Dermis microvascular lymphatic vessel endothelial cell (primary cell): Measurements from ENCODE around the gene ARMC10. TPM values are rescaled to one million over a fixed set of nuclear protein-coding genes. Genes with fewer than 3 reads are reported as not detected.
"Not testable (repeated sequence)": the region's sequence is repeated elsewhere in the genome, so short reads cannot be mapped to it uniquely, and the experiment has no call there.

Experiments
- DNase-seq, 2 donors: peaks; one replicate each; pipeline versions ENCODE4 v3.0.0 to v3.0.0-alpha.2; 2010; ENCODE audit warnings: low read depth in 2 of 2
- total RNA-seq: library from RNA; depleted of rRNA; stranded (reverse); fragments of >200 nt; gene quantifications from 2 replicates; pipeline ENCODE4 v1.2.1, GENCODE V29; 2014

ARMC10 gene
- total RNA-seq = 30.6 TPM in 2 replicates

DNA sequence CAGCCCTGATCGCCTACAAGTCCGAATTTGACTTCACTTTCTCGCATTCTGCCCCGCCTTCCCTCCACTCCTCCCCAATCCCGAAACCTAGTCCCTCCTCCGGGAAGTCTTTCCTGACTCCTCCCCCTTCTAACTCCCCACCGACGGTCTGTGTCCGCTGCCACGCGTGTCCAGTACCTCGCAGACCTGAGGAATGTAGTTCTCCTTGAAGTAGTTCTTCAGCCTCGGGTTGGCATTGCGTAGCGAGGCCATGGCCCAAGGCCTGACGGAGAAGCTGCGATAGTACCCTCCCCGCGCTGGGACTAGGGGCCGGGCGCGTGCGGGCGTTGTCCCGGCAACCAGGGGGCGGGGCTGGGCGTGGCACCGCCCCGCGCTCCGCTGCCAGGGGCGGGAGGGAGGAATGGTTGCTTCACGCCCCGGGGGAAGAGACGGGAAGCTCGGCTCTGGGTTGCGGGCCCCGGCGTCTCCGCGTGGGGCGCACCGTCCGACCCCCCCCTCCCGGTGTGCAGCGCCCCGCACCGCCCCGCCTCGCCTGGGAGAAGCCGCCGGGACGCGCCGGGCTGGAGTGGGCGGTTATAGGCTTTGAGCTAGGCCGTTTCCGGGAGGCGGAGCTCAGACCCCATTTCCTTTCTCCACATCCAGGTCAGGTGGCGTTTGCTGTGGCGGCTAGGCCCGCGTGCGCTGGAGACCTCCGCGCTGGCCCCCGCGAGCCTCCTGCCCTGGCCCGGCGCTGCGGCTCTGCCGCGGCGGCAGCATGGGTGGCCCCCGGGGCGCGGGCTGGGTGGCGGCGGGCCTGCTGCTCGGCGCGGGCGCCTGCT, at the start of gene ARMC10, which contains the start of gene FBXL13:
Gene ARMC10 (plus strand): TSS at position 622 of the 818 bp plus-strand sequence. CDS start 133 bp downstream, at position 755.
Gene FBXL13 (minus strand): TSS at position 278 of the 818 bp plus-strand sequence.
- peak; percentile 73 to 91 for DNase-seq

DNA sequence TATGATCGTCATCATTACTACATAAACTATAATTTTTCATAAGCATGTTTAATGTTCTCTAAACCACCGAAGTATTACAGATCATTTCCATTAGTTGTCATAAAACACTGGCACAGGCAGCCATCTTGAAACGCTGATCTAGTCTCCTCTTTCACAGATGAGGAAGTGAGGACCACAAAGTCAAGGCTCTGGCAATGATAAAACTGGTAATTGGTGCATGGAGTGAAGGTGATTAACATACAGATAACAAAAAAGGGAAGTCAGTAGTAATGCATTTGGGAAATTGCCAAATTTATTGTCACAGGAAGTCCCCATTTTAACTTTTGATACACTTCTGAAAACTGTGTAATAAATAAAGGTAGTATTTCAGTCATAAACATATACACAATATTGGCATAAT, 49.6 kb upstream of the ARMC10 start:
- DNase-seq = no peak

DNA sequence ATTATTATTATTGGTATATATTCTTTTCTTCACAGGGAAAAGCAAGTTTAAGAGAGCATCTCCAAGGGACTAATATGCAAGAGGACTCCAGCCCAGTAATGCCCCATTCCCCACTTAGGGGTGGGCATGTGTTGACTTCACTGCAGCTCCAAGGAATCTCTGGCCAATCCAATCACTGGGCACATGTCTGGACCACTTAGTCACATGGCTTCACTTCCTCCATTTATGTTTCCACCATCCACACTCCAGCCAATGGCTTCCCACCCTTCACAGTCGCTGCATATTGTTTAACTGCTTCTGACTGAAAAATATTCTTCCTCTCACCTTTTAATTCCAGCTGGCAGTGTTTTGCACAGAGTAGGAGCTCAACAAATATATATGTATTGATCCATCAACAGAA, 43.9 kb upstream of the ARMC10 start:
- DNase-seq = no peak

DNA sequence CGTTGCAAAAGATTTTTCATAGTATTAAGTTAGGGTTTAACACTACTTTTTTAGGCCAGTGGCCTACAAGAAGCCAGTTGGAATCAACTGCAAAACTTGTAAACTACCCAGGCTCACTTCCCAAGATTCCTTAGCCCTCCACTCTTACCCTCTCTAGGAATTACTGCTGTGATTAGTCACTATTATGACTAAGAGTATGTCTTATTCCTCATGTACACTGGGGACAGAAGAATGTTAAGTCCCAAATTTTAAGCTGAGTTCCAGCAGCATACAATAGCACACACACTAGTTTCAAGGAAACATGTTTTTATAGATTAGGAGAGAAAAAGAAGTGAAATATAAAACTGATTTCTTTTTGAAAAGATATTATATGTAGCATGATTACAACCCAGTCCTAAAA, 43.2 kb upstream of the ARMC10 start:
- DNase-seq = no peak

DNA sequence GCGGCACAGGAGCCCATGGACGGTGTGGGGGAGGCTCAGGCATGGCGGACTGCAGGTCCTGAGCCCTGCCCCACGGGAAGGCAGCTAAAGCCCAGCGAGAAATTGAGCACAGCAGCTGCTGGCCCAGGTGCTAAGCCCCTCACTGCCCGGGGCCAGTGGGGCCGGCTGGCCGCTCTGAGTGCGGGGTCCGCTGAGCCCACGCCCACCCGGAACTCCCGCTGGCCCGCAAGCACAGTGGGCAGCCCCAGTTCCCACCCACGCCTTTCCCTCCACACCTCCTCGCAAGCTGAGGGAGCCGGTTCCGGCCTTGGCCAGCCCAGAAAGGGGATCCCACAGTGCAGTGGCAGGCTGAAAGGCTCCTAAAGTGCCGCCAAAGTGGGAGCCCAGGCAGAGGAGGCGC, 40.6 kb upstream of the ARMC10 start:
- not testable (repeated sequence) for DNase-seq

DNA sequence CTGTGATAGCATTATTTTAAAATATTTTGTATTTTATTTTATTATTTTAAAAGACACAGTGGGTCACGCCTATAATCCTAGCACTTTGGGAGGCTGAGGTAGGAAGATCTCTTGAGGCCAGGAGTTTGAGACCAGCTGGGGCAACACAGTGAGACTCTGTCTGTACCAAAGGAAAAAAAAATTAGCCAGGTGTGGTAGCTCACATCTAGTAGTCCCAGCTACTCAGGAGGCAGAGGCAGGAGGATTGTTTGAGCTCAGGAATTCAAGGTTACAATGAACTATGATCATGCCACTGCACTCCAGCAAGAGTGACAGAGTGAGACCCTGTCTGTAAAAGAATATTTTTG, 37.5 kb upstream of the ARMC10 start:
- DNase-seq = no peak

DNA sequence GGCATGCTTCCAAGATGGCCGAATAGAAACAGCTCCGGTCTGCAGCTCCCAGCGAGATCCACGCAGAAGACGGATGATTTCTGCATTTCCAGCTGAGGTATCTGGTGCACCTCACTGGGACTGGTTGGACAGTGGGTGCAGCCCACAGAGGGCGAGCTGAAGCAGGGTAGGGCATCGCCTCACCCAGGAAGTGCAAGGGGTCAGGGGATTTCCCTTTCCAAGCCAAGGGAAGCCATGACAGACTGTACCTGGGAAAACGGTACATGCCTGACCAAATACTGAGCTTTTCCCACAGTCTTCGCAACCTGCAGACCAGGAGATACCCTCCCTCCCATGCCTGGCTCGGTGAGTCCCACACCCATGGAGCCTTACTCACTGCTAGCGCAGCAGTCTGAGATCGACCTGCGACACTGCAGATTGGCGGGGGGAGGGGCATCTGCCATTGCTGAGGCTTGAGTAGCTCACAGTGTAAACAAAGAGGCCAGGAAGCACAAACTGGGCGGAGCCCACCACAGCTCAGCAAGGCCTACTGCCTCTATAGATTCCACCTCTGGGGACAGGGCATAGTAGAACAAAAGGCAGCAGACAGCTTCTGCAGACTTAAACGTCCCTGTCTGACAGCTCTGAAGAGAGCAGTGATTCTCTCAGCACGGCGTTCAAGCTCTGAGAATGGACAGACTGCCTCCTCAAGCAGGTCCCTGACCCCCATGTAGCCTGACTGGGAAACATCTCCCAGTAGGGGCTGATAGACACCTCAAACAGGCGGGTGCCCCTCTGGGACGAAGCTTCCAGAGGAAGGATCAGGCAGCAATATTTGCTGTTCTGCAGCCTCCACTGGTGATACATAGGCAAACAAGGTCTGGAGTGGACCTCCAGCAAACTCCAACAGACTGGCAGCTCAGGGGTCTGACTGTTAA, 36.9 kb upstream of the ARMC10 start:
- not testable (repeated sequence) for DNase-seq

DNA sequence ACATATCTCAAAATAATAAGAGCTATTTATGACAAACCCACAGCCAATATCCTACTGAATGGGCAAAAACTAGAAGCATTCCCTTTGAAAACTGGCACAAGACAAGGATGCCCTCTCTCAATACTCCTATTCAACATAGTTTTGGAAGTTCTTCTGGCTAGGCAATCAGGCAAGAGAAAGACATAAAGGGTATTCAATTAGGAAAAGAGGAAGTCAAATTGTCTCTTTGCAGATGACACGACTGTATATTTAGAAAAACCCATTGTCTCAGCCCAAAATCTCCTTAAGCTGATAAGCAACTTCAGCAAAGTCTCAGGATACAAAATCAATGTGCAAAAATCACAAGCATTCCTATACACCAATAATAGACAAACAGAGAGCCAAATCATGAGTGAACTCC, 33.1 kb upstream of the ARMC10 start:
- not testable (repeated sequence) for DNase-seq

DNA sequence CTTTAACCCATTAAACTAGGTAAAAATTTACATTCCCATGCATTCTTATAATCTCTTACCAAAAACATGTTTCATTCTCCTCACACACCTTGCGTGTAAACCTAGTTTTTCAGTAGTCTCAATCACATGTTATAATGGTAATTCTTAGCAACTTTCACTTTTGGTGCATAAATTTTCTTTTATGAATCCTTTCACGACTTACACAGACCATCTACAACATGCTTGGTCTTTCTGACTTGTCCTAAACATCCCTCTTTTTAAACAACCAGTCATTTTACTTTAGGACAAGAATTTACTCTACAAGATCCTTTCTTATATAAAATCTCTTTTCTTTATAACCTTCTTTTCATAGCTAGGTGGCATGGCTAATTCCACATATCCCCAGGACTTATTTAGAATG, 26.1 kb upstream of the ARMC10 start:
- DNase-seq = peak in 1 of 2 donors; percentile 22

DNA sequence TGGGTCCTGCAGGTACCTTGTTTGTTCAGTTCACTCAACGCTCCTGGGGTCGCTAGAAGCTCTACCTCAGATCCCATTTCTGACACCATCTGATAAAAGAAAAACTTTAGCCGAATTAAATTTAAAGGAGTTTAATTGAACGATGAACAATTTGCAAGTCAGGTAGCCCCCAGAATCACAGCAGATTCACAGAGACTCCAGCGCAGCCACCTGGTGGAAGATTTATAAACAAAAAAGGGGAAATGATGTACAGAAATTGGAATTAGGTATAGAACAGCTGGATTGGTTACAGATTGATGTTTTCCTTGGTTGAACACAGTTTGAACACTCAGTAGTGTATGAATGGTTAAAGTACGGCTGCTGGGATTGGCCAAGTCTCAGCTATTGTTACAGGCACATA, 23.4 kb upstream of the ARMC10 start:
- DNase-seq = no peak

DNA sequence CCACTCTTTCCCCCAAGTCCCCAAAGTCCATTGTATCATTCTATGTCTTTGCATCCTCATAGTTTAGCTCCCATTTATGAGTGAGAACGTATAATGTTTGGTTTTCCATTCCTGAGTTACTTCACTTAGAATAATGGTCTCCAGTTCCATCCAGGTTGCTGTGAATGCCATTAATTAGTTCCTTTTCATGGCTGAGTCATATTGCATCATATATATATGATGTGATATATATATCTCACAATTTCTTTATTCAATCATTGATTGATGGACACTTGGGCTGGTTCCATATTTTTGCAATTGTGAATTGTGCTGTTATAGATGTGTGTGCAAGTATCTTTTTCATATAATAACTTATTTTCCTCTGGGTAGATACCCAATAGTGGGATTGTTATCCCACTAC, 18.9 kb upstream of the ARMC10 start:
- not testable (repeated sequence) for DNase-seq

DNA sequence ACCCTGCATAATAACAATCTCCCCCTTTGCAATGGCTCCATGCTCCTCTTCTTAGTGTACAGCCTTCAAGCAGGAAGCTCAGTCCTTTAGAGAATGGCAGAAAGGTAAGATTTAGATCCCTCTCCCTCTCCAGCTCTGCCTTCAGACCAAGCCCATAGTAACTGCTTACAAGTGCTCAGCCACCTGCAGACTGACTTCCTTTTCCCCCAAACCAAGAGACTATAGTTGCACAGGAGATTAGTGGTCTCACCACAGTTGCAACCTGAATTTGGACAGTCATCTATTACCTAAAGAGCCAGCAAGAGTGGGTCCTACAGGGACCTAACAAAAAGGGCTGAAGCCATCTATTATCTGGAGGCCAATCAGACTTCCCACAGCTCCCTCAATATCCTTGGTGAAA, 16.8 kb upstream of the ARMC10 start:
- no peak for DNase-seq

DNA sequence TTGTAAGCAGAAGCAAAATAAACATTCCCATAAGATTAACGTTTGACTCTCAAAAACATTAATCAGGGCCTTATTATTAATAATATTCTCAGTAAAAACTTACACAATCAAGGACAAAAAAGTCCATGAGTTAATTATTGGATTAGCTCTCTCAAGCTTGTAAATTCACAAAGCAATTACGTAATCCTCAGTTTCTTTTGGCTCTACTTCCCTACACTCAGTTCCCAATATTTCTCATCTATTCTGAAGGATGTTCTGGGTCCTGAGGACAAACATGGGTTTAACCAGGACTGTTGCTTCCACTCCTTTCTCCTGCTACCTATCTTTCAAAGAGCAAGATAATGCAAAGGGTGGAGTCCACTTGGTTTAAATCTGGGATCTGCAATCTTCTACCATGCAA, 15.5 kb upstream of the ARMC10 start:
- DNase-seq = no peak

DNA sequence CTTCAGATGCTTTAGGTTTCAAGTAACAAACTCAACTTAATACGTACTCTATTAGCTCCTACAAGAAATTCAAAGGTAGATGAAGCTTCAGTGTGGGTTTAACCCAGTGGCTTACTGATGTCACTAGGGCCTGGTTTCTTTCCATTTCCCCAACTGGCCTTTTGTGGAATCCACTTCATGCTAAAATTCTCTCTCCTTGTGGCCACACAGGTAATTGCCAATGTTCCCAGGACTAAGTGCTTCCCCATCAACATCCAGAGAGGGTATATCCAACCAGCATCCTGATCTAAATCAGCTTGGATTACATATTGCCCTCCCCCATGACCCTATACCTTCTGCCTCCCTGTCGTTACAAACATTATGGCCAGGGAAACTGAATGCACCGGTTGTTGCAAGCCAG, 11.0 kb upstream of the ARMC10 start:
- DNase-seq = no peak

DNA sequence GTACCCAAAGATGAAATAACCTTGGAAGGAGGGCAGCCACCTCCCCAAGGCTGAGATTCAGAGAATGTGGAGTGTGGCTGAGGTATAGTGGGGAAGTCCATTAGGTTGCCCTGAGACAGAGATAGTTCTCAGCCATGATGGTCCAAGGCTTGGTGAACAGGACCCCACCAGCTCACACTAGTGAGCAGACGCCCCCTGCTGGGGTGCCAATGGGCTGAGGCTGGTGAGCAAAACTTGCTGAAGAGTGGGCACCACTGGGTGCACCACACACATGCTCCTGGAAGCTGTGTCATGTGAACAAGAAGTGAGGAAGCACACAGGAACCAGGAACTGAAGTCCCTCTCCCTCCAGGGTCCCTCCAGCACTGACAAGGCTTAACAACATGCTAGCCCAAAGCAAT, 9.3 kb upstream of the ARMC10 start:
- peak; percentile 17 to 63 for DNase-seq

DNA sequence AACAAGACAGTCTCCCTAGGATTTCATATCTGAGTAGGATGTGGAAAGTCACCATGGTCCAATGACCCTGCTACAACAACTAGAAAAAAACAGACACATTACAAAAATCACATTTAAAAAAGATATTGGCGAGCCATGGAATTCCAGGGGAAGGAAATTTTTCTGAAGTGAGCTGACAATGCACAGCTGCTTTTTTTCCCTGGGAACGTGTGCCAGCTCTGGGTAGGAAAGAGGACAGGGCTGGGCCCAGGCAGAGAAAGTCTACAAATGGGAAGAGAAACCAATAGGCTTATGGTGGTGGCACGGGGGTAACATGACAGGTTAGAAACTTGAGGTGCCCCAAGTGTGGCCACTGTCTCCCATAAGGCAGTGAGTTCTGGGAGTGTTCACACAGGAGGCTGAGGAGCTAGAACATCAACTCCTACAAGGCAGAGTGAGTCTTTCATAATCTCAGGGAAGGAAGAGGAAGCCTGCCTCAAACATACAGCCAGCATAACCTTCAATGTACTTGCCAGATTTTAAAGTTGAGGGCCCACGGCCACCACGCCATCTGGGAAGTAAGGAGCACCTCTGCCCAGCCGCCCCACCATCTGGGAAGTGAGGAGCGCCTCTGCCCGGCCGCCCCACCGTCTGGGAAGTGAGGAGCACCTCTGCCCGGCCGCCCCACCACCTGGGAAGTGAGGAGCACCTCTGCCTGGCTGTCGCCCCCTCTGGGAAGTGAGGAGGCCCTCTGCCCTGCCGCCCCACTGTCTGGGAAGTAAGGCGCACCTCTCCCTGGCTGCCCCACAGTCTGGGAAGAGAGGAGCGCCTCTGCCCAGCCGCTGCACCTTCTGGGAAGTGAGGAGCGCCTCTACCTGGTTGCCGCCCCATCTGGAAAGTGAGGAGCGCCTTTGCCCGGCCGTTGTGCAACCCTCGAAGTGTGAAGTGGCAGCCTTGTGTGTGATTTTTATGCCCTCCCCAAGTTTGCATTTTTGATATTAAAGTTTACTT, 6.2 kb upstream of the ARMC10 start:
- DNase-seq = no peak

DNA sequence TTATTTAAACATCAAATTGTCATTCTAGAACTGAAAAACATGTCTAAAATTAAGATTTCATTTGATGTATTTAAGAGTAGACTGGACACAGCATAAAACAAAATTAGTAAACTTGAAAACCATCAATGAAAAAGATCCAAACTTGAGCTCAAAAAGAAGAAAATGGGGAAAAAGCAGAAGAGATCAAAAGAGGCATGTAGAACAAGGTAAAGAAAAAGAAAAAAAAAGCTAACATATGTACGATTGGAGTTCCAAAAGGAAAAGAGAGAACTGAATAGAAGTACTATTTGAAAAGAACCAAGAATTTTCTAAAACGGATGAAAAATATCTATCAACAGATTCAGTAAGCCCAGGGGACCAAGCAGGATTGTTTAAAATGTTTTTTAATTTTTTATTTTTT, 3.9 kb upstream of the ARMC10 start:
- DNase-seq = no peak

DNA sequence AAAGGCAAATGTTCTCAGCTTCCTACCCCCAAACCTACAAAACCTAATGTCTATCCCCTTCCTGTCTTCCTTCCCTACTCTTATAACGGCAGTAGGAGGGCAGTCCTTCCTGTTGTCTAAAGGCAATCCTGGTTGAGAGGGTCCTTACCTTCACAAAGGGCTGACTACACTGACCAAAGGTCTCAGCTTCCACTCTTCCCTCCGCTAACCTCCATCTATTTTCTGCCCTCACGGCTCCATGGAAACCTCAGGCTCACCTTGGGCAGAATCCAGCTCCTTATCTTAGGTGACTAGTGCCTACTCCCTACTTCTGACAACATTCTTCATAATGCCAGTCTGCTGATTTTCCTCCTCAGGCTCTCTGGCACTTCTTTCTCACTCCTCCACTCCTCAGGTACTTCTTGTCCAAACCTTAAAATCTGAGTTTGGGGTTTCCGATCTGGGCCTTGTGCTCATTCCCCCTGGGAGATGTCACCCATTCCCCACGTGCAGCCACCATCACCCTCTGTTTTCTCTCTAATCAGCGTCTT, 886 bp upstream of the ARMC10 start:
- DNase-seq = no peak

DNA sequence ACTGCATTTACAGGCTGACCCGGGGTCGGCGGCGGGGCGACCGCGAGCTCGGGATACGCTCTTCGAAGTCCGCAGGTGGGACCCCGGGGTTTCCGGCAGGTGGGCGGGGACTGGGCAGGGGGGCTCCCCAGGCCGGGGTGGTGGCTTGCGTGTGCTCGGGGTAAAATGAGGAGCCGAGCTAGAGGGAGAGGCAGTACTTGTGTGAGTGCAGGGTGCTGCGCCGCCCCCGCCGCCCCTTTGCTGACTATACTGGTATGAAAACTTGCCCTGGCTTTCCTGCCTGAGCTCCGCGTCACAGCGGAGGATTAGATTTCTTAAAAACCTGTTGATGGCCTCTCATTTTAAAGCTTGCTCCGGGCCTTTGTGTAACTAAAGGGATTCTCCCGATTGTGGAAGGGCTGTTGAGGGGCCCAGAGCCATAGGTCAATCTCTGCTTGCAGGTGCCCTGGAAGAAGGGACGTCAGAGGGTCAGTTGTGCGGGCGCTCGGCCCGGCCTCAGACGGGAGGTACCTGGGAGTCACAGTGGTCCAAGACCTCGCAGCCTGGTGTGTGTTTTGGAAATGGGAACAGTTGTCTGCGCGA, 488 bp downstream of the ARMC10 start:
- peak; percentile 3 to 63 for DNase-seq

DNA sequence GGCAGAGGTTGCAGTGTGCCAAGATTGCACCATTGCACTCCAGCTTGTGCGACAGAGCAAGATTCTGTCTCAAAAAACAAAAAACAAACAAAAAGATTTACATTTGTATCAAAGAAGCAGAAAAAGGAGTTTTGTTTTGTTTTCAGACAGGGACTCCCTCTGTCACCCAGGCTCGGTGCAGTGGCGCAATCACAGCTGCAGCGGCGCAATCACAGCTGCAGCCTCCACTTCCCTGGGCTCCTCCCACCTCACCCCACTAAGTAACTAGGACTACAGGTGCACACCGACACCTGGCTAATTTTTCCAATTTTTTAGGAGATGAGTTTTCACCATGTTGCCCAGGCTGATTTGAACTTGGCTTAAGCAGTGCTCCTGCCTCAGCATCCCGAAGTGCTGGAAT, 1.8 kb downstream of the ARMC10 start:
- DNase-seq = no peak

DNA sequence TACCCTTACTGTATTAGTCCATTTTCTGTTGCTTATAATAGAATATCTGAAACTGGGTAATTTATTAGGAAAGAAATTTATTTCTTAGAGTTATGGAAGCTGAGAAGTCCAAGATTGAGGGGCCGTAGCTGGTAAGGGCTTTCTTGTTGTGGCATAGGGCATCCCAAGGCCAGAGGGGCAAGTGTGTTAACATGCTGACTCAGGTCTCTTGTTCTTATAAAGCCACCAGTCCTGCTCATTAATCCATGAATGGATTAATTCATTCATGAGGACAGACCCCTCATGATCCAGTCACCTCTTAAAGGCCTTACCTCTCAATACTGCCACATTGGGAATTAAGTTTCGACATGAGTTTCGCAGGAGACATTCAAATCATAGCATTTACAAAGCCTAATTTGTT, 2.4 kb downstream of the ARMC10 start:
- no peak for DNase-seq
